GM18861 (cell line): ENCODE data around the gene TRIM14.
"Not testable (repeated sequence)": the region's sequence is repeated elsewhere in the genome, so short reads cannot be mapped to it uniquely, and the experiment has no call there.

Source experiments
- ATAC-seq: cut with Tn5 transposase; IDR thresholded peaks from one replicate; pipeline ENCODE4 v1.9.1; 2021; ENCODE audit not compliant: unreplicated experiment

Gene TRIM14

GRCh38 chr9:98142925-98143481 is 24.0 kb upstream of the TRIM14 start:
- ATAC-seq: no peak

DNA sequence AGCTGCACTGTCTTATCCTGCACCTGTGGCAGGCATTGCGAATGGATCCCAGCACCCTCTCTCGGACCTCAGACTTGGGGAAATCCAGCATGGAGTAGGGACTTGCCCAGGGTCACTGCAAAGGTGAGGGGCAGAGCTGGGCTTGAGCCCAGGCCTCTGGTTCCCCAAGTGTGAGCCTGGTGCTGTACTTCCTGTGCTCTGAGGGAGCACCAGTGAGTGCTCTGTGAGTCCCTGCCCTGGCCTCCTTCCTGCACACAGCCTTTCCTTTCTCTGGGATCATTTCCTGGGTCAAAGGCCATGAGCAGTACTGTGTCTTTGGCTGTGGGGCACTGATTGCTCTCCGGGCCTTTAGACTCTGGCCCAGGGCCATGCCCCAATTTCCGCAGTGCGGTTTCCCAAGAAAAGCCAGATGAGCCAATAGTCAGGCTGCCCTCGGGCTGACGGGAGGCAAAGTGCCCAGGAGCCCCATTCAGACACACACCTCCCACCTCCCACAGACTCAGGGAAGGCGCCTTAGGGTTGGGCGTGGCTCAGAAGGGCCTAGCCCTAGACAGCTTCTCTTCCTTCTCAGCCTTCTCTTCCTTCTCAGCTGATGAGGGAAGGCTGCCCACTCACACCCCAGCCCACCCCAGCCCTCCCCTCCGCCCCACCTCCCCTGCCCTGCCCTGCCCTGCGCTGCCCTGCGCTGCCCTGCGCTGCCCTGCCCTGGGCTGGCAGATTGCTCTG is 23.3 kb upstream of the TRIM14 start:
- ATAC-seq: no peak

DNA sequence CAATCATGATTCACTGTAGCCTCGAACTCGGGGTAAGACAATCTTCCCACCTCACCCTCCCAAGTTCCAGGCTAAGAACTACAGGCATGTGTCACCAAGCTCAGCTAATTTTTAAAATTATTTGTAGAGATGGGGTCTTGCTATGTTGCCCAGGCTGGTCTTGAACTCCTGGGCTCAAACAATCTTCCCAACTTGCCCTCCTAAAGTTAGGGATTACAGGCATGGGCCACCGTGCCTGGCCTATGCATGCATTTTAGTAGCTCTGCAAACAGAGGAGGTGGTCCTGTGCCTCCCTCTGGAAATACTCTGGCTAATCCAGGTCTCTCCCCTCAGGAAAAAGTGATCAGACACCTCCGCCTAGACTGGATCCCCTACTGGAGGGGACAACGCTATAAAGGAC is 21.5 kb upstream of the TRIM14 start:
- ATAC-seq: no peak

DNA sequence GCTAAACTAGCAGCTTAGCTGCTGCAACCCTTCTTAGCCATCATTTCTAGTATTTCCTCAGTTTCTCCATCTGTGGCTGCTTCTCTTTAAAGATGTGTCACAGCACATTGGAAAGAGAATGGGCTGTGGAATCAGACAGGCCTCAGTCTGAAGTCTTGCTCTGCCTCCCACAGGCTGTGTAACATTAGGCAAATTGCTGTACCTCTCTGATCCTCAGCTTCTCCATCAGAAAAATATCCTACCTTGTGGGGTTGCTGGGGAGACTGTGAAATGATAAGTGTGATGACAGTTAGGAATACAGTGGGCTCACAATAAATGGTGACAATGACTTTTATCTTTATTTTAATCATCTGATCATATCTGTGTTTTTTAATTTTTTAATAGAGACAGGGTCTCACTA is 17.5 kb upstream of the TRIM14 start:
- ATAC-seq: no peak

DNA sequence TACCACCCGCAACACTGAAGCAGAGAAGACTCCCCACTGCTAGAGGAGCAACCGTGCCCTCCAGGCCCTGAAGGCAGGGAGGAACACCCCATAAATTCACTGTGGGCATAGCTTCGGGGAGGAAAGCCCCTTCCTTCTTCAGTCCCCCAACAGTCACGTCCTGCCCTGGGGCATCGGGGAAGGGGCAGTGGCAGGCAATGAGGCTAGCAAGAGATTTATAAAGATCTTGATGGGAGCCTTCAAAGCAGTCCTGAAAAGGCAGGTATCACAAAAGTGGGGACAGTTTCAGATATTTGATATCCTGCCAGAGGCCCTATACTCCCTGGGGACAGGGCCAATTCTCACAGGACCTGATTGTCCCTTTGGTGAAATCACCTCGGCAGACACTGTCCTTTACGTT is 16.9 kb upstream of the TRIM14 start:
- no peak for ATAC-seq

DNA sequence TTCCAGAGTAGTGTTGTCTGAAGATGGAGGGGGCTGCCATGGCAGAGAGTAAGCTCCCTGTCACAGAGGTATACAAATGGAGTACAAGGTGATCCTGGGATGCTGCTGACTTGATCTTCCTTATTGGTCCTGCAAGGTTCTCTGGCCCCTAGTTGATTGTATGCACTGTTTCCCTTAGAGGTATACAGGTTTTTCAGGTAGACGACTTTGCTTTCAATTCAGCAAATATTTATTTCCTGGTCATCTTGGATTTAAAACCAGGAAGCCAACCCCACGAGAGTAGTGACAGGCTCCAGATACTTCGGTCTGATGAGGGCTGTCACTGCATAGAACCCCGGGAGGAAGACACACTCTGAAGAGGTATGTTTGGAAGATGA is 16.5 kb upstream of the TRIM14 start:
- no peak for ATAC-seq

DNA sequence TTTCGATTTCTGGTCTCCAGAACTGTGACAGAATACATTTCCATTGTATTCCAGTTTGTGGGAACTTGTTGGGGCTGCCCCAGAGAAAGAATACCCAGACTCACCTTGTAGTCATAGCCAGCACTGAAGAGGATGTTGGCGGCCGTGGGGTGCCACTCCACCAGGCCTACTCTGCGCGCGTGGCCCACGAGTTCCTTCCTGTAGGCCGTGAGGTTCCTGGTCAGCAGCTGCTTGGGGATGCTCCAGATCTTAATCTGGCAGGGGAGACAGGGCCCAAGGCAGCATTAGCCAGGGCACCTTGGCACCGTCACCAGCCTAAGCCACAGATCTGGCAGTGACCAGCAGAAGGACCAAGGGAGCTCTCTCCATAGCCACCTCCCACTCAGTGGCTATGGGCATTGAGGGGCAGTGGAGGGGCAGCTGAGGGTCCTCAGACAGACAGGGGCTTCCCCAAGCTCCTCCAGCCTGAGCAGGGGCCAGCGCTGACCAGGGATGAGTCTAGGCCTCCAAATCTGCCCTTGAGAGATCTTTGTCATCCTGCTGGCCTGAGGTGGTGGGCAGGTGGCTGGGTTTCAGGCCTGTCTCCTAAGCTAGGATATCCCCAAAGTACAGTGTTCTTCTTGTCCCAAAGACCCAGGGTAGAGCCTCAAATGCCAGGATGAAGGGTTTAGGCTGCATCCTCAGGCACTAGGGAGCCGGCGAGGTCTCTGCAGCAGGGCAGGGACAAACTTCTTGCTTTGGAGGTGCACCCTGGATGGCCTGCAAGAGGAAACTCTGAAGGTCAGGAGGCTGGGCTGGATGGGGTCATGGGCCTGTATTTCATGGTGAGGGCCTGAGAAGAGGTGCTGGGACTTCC is 15.9 kb upstream of the TRIM14 start:
- no peak for ATAC-seq

GRCh38 chr9:98132806-98133631 is 14.0 kb upstream of the TRIM14 start:
- ATAC-seq: no peak

- ATAC-seq: no peak
These were observed 13.1 kb upstream of the TRIM14 start for GRCh38 chr9:98132158-98132557.

DNA sequence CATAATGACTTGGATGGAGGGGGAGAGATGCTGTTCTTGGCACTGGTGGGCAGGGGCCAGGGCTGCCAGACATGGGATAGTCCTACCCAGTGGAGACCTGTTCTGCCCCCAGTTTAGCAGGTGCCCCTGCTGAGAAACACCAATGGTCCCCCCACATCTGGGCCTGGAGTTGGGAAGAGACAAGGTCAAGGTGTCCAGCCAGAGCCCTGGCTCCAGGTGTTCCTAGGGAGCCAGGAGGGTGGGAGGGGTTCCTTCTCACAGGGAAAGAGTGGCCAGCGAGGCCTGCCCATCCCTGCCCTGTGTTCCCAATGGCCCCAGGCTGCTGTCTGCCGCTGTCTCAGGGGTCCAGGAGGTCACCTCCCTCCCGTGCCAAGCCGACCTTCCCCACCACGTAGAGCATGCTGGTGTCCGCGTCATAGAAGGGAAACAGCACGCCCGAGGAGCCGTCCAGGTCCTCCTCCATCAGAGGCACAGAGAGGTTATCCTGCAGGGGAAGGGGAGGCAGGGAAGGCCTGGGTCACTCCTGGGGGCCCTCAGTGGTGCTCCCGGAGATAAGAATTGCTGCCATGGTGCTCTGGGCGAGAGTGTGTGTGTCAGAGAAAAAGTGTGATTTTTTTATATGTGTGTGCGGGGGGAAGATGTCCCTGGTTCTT is 11.7 kb upstream of the TRIM14 start:
- ATAC-seq: no peak

GRCh38 chr9:98130060-98130459 is 11.0 kb upstream of the TRIM14 start:
- not testable (repeated sequence) for ATAC-seq

- peak; percentile 84 for ATAC-seq
These were observed 10.4 kb upstream of the TRIM14 start for GRCh38 chr9:98129451-98129881.

- no peak for ATAC-seq
These were observed 9.3 kb upstream of the TRIM14 start for GRCh38 chr9:98128316-98128715.

DNA sequence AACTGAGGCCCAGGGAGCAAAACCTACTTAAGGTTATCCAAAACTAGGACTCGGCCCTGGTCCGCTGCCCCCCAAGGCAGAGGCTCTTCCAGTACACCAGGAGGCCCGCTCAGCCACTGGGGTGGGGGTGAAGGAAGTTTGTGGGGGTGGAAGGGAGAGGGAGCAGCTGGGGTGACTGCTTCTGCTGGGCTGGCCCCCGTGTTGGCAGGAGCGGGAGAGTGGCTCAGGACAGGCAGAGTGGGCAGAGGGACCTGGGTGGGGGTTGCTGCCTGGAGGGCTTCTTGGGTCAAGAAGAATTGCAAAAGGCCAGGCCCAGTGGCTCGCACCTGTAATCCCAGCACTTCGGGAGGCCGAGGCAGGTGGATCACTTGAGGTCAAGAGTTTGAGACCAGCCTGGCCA is 8.2 kb upstream of the TRIM14 start:
- ATAC-seq: no peak

- no peak for ATAC-seq
These were observed 5.8 kb upstream of the TRIM14 start for GRCh38 chr9:98124637-98125426.

- ATAC-seq: not testable (repeated sequence)
These were observed 5.1 kb upstream of the TRIM14 start for GRCh38 chr9:98124091-98124490.

DNA sequence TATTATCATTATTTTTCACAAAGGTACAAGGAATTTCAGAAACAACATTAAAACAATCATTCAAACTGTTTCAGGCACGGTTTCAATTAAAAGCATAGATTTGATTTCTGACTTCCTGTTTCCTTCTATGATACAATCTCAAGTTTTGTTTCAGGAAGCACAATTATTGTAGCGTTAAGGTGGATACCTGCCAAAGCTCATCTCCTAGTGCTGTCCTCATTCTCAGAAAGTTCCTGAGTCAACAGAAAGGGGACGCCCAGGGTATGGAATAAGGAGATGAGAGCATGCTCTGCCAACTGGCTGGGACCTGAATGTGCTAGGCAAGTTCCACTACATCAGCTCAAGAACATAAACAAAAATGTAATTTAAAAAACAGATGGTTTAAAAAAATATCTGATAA is 2.0 kb upstream of the TRIM14 start:
- no peak for ATAC-seq

- ATAC-seq: no peak
These were observed 1.5 kb upstream of the TRIM14 start for GRCh38 chr9:98120476-98120875.

GRCh38 chr9:98117984-98118639 is 910 bp downstream of the TRIM14 start:
- ATAC-seq: peak; percentile 48
